CD4-positive, alpha-beta T cell treated with Interferon gamma for 1 hour (primary cell): ENCODE data around the gene IMMT.
"Not testable (repeated sequence)": the region's sequence is repeated elsewhere in the genome, so short reads cannot be mapped to it uniquely, and the experiment has no call there.

Source experiments
- DNase-seq: peaks from one replicate; pipeline ENCODE4 v3.0.0-alpha.2; 2020

Gene IMMT

DNA sequence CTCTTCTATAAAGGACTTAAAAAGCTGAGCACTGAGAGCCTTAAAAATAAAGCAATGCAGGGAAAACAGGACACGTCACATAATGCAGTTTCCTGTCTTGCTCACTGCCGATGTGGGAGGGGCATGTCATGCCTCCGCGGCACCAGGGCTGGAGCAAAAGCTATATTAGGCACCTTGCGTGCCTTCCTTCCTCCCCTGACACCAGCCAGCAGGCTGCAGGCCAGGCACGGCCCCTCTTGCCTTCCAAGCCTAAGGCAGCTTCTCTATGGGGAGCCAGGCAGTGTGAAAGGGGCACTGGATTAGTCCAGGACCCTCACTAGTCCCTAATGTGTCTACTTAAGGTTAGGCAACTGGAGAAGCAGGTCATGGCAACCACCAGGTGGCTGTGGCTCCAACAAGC lies 30.3 kb upstream of the IMMT start:
- peak; percentile 68 for DNase-seq

GRCh38 chr2:86224645-86225355 lies 29.5 kb upstream of the IMMT start:
- DNase-seq, result no peak

GRCh38 chr2:86223927-86224560 lies 28.8 kb upstream of the IMMT start:
- DNase-seq, result no peak

DNA sequence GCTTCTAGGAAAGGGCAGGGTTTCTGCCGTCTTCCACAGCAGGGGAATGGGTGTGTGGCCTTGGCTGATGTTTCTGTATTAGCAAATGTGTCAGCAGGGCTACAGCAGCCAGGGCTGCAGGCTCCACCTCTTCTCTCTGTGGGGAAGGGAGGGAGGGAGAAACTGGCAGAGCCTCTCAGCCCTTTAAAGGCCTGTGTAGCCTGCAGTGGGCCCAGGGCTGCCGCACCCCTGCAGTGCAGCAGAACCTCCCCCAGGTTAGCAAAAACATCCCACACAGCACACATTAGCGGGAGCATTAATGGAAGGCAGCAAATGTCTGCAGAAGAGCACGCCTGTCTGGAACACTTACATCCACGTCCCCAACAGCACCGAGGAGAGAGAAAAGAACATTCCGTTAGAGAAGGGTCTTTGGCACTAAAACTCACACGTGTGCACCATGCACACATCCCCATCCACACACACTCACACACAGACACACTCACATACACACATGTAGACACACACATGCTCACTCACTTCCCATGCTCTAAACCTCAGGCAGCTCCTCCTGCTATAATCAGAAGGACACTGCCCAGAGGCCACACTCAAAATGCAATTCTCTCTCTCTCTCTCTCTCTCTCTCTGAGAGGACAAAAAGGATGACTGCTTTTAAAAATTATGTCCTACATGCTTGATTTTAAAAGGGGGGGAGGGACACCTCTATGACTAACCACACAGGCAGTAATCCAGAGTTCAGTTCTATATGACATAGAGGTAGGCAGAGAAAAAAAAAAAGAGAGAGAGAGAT lies 28.1 kb upstream of the IMMT start:
- DNase-seq, result no peak

GRCh38 chr2:86221066-86221684 lies 25.9 kb upstream of the IMMT start:
- peak; percentile 59 for DNase-seq

- DNase-seq, result no peak
Observed at GRCh38 chr2:86219896-86220295, 24.6 kb upstream of the IMMT start.

DNA sequence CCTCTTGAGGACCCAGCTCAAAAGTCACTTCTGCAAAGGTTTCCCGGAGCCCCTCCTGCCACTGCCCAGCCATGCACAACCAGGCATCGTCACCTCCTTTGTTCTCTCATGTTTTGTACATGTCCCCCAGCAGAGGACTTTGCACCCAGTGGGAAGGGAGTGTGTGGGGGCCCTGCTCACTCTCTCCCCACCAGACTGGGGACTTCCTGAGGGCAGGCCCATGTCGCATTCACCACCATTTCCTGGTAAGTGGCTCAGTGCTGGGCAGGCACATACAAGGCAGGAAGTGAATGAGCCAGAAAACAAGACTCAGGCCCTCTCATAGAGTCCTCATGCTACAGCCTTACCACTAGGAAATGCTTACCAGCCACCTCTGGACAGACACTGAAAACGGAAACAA lies 22.9 kb upstream of the IMMT start:
- DNase-seq, result no peak

DNA sequence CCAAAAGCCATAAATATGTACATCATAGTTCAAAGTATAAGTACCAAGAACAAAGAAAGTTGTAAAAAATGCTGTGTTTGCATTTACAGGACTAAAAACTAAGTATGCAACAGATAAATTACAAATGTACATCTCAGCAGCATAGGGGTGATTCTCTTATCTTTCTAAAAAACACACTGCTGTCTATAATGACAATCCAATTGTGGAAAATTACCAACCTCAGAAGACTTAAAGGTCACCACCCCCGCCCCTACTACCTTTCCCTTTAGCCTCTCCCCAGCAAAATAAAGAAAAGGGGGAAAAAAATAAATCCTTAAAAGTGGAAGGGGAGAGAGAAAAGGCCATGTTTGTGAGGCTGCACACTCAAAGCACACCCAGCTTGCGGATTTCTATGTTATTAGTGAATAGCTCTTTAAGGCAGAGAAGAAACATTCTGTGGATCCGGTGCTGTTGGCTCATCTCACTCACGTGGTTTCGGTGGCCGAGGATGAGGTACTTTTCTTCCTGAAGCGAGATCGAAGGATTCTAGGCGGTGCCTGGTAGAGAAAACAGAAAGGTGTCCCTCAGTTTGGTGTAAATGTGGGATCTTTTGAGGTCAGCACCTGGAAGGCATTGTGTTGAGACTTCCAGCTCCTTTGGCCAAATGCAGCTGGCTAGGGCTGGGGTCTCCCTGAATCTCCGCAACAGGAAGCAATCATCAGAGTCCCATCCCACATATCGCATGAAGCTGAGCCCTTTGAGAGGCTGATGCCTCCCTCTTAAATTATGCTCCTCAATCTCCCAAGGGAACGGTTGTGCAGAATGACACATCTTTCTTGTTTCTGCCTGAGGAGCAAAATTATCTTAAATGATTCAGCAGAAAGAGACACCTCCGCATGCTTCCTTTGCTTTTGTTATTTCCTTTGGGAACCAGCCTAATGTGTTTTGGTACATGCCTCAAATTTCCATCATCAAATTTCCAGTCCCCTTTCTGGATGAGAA lies 21.6 kb upstream of the IMMT start:
- no peak for DNase-seq

DNA sequence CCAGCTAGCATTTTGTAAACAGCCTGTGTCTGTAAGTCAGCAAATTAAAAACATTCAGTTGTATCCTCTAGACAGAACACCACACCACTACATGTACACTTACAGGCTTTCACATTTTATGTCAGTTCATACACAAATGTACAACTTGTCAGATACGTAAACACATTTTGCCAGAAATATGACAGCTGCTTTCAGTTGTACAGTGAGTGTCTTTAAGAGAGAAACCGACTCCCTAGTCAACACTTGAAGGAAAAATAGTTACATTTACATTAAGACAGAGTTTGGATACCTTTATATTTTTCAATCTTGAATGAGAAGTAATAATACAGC lies 19.2 kb upstream of the IMMT start:
- no peak for DNase-seq

- DNase-seq, result no peak
Observed at GRCh38 chr2:86213699-86214502, 18.6 kb upstream of the IMMT start.

DNA sequence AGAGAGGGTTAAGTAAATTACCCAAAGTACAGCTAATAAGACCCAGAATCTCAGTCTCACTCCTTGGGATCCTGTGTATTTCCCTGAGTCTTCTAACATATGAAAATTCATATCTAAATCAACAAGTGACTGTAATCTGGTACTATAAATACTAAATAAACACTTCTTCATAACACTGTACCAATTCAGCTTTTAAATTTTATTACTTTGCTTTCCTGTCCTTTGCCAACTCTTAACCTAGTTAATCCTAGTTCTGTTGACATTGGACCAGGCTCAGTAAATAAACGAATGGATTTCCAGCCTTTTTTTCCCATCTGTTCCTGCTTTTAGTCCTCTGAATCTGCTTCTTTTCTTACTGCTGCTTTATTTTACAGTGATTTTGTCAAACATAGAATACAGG lies 17.8 kb upstream of the IMMT start:
- DNase-seq, result no peak

DNA sequence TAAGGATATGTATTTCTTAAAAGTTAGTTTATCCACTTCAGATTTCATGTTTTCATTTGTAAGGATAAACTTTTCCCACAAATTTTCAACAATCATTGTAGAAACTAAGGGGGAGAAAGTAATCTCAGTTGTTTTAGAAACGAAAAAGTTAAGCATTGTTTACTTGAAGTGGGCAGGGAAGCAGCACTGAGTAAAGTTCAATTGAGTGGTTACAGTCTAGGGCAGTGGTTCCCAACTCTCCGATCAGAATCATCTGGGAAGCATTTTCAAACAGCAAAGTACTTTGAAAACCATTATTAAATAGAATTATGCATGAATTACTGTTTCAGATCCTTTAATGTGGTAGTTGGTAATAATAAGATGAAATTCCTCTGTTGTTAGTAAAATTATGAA lies 16.5 kb upstream of the IMMT start:
- no peak for DNase-seq

- DNase-seq, result no peak
Observed at GRCh38 chr2:86211033-86211795, 16.0 kb upstream of the IMMT start.

GRCh38 chr2:86204458-86204857 lies 9.2 kb upstream of the IMMT start:
- no peak for DNase-seq

DNA sequence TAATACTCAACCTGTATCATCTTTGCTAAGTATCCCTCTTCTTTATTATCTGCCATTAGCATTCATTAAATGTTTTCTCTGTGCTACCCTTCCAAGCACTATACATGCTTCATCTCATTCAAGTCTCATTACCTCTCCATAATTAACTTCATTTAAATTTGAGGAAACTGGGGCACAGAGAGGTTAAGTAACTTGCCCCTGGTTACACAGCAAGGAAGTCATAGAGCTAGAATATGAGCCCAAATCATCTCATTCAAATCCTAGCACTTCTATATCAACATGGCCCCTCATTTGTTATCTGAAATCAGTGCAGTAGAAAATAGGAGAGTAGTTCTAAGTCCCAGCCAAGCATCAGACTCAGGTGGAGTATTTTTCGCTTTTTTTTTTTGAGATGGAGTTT lies 8.4 kb upstream of the IMMT start:
- no peak for DNase-seq

- no peak for DNase-seq
Observed at GRCh38 chr2:86202702-86203101, 7.4 kb upstream of the IMMT start.

GRCh38 chr2:86202336-86202692 lies 7.1 kb upstream of the IMMT start:
- DNase-seq, result no peak

- DNase-seq, result no peak
Observed at GRCh38 chr2:86201671-86202335, 6.5 kb upstream of the IMMT start.

DNA sequence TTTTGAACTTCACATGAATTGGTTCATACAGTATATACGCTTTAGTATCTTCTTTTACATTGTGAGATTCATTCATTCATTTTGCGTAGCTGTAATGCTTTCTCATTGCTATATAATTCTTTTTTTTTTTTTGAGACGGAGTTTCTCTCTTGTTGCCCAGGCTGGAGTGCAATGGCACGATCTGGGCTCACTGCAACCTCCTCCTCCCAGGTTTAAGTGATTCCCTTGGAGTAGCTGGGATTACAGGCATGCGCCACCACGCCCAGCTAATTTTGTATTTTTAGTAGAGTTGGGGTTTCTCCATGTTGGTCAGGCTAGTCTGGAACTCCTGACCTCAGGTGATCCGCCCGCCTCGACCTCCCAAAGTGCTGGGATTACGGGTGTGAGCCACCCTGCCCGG lies 5.3 kb upstream of the IMMT start:
- DNase-seq, result not testable (repeated sequence)

GRCh38 chr2:86199834-86200177 lies 4.5 kb upstream of the IMMT start:
- no peak for DNase-seq
